ENCODE measurements around the gene CLDN7. TPM values are rescaled to one million over a fixed set of nuclear protein-coding genes. Genes with fewer than 3 reads are reported as not detected.

Gene CLDN7
- polyA plus RNA-seq, 1 donor from 2014 or later = 1.2 TPM

DNA sequence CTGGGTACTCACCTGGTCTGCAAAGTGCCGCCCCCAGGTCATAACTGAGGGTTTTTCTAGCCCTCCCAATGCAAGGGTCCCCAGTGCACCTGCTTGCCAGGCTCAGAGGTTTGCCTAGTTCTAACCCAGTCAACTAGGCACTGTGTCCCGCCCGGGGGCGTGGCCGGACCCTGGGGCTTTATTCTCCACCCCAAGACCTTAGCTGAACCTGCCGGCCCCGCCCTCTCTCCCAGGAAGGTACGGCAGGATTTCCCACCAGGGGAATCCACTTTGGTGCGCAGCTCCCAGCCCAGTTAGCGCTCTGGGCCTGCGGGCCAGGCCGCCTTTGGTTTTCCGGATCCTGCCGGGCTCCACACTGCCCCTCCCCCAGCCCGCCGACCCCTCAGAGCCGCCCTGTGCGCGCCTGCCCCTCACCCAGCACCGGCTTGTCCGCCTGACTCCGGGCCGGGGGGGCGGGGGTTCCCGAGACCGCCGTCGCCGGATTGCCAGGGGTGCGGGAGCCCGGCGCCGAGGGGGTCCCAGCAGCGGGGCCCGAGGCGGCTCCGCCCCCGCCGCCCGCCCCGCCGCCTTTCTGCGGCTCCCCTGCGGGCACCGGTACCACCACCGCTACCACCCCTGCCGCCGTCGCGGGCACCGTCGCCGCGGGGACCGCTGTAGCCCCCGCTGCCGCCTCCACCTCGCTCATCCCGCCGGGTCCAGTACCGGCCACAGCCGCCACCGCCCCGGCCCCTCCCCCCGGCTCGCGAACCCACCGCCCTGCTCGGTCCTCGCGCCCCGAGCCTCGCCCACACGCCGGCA is 31.7 kb upstream of the CLDN7 start:
- peaks cover 10 to 13% (median 13%) of the 10 kb centered on the region in 3 donors for H3K4me1 Mint-ChIP-seq
- H3K4me3 Mint-ChIP-seq = peak overlapping the region; percentile 41 to 68 (median 50)
- H3K36me3 Mint-ChIP-seq = no peaks in the 10 kb centered on the region
- H3K27ac Mint-ChIP-seq = peak overlapping the region in 1 of 3 donors; percentile 68
- H3K9me3 Mint-ChIP-seq = no peaks in the 10 kb centered on the region
- H3K27me3 Mint-ChIP-seq = peaks cover 19% of the 10 kb centered on the region

DNA sequence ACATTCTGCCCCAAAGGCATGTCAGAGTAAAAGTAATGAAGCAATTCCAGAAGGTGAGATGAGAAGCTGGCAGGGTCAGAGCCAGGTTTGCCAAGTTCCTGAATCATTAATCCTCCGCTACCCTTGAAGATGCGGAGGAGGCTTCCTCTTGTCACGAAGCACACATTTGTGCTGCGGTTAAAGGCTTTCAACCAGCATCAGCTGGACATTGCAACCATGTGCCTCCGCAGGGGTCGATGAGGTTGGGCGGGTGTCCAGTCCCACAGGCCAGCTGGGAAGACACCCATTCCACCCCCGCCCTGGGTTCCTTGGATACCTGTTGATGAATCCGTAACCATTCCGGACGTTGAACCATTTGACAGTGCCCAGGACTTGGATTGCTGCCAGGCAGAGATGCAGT is 30.9 kb upstream of the CLDN7 start:
- Mint-ChIP-seq H3K9me3 (no peaks in the 10 kb centered on the region), H3K36me3 (no peaks in the 10 kb centered on the region), H3K4me3 (peak overlapping the region in 3 of 4 donors; percentile 50 to 68 (median 51)), H3K4me1 (peaks cover 10 to 13% (median 13%) of the 10 kb centered on the region in 3 donors), H3K27me3 (peaks cover 24% of the 10 kb centered on the region), H3K27ac (peak overlapping the region in 1 of 3 donors; percentile 68)

DNA sequence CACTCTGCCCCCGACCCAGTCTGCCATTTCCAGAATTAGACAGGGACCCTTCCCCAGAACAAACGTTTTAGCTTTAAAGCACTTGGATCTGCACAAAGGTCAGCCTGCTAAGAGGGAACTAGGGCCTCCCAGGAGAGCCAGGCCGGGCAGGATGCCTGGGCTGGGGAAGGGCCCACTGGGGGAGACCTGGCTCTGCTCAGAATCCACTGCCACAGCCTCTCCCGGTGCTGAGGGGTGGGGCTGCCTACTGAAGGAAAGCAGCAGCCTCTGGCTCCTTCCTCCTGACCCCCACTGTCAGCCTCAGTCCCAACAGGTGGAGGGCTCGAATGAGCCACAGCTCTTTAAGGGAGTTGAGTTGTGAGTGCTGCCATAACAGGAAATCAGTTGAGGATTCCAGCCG is 30.5 kb upstream of the CLDN7 start:
- peak overlapping the region in 2 of 4 donors; percentile 50 to 68 for H3K4me3 Mint-ChIP-seq
- no peaks in the 10 kb centered on the region for H3K36me3 Mint-ChIP-seq
- peak overlapping the region in 1 of 3 donors; percentile 68 for H3K27ac Mint-ChIP-seq
- peaks cover 10 to 13% (median 13%) of the 10 kb centered on the region in 3 donors for H3K4me1 Mint-ChIP-seq
- peaks cover 24% of the 10 kb centered on the region for H3K27me3 Mint-ChIP-seq
- no peaks in the 10 kb centered on the region for H3K9me3 Mint-ChIP-seq

DNA sequence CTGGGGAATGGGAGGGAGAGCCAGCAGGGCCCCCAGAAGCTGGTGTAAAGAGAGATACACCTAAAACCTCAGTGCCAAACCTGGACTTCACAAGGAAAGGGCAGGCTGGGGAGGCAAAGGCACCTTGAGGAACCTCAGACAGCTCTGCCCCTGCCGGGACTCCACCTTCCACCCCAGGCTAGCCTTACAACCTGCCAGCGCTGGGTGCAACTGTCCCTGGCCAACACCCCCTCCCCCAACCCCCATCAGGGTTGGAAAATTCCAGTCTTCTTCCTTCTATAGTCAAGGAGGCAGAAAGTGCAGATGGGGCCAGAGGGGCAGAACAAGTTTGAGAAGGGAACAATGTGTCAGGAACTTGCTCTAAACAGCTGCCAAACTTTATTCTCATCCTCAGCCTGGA is 29.9 kb upstream of the CLDN7 start:
- no peaks in the 10 kb centered on the region for H3K9me3 Mint-ChIP-seq
- H3K36me3 Mint-ChIP-seq = no peaks in the 10 kb centered on the region
- H3K4me1 Mint-ChIP-seq = peaks cover 10 to 13% (median 13%) of the 10 kb centered on the region in 3 donors
- H3K27me3 Mint-ChIP-seq = peaks cover 24% of the 10 kb centered on the region
- H3K27ac Mint-ChIP-seq = no peak overlapping the region
- H3K4me3 Mint-ChIP-seq = no peak overlapping the region

DNA sequence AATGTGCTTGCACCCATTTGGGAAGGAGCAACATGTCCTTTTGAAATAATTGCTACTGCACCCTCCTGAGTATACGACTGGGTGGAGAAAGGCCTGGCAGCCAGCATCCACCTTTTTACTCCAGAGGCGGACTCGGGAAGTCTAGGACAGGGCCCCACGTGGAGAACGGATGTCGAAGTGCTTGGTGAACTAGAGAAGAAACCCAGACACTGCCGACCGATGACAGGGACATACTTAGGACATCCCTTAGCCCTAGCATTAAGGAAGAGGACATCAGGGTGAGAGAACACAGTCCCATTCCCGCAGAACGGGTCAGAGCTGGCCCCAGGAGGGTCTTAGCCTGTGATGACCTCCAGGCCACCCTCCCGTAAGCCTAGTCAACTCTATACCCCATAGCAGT is 28.4 kb upstream of the CLDN7 start:
- H3K4me1 Mint-ChIP-seq = peaks cover 0 to 10% (median 9%) of the 10 kb centered on the region in 3 donors
- H3K4me3 Mint-ChIP-seq = no peak overlapping the region
- H3K36me3 Mint-ChIP-seq = no peaks in the 10 kb centered on the region
- H3K27me3 Mint-ChIP-seq = peaks cover 28% of the 10 kb centered on the region
- no peaks in the 10 kb centered on the region for H3K9me3 Mint-ChIP-seq
- peak overlapping the region in 1 of 3 donors; percentile 62 for H3K27ac Mint-ChIP-seq

DNA sequence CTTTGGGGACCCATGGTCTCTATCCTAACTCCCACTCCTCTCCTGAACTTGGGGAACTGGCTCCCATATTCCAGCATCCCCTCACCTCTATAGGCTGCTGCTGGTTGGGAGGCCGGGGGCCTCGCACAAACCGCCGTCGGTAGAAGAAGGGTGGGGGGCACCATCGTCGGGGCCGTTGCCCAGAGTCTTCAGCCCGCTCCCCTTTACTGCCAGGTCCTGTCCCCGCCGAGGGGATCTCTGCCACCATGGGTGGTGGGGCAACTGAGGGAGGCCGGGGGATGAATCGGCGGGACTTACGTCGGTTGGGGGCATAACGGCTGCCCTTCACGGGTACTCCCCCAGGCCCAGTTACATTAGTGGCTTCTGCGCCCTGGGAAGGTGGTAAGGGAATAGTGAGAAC is 27.9 kb upstream of the CLDN7 start:
- Mint-ChIP-seq H3K9me3 (no peaks in the 10 kb centered on the region), H3K27me3 (peaks cover 28% of the 10 kb centered on the region), H3K27ac (no peak overlapping the region), H3K4me3 (no peak overlapping the region), H3K4me1 (peaks cover 0 to 7% (median 6%) of the 10 kb centered on the region in 3 donors), H3K36me3 (no peaks in the 10 kb centered on the region)

DNA sequence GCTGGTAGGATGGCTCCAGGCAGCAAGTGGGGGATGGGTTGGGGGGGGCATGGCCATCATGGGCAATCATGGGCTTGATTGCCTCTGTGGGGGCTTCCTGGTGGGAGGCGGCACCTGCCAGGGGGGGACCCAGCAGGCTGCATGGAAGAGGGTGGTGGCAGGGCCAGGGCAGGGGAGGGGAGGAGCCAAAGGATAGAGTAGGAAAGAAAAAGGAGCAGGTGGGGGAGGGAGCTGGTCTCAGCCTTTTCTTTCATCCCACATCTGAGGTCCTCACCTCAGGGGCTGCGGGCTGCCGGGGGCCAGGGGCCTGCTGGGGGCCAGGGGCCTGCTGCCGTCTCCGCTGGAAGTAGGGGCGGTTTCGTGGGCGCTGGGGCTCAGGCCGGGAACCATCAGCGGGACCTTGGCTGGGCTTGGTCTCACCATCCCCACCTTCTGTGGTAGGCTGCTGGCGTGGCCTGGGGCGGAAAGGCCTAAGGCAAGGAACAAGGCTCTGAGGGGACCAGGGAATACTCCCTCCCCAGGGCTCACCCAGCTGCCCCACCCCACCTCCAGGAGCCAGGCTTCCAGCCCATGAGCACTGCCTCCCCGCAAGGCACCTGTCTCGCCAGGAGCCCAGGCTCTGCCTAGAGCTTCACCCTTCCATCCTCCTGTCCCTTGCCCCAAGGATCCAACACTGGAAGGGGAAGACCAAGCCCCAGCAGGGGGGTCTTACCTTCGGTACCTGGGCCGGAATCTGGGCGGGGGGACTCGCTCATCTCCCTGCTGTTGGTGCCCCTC is 27.2 kb upstream of the CLDN7 start:
- peaks cover 0 to 5% (median 3%) of the 10 kb centered on the region in 3 donors for H3K4me1 Mint-ChIP-seq
- no peak overlapping the region for H3K27ac Mint-ChIP-seq
- no peaks in the 10 kb centered on the region for H3K9me3 Mint-ChIP-seq
- H3K4me3 Mint-ChIP-seq = no peak overlapping the region
- peaks cover 28% of the 10 kb centered on the region for H3K27me3 Mint-ChIP-seq
- no peaks in the 10 kb centered on the region for H3K36me3 Mint-ChIP-seq

DNA sequence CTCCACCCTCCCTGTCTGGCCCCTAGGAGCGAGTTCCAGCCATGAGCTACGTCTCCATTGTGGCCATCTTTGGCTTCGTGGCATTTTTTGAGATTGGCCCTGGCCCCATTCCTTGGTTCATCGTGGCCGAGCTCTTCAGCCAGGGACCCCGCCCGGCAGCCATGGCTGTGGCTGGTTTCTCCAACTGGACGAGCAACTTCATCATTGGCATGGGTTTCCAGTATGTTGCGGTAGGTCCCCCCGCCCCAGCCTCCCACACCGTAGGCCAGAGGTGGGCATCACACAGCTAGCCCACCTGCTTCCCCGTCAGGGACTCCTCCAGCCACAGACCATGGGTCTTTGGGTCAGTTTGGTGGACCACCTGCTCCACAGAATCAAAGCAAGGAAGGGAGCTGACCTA is 23.4 kb upstream of the CLDN7 start:
- Mint-ChIP-seq H3K27ac (no peak overlapping the region), H3K27me3 (peaks cover 40% of the 10 kb centered on the region), H3K4me1 (peaks cover 2 to 10% (median 9%) of the 10 kb centered on the region in 3 donors), H3K9me3 (peaks cover 0 to 1% (median 0%) of the 10 kb centered on the region in 3 donors), H3K36me3 (no peaks in the 10 kb centered on the region), H3K4me3 (no peak overlapping the region)

DNA sequence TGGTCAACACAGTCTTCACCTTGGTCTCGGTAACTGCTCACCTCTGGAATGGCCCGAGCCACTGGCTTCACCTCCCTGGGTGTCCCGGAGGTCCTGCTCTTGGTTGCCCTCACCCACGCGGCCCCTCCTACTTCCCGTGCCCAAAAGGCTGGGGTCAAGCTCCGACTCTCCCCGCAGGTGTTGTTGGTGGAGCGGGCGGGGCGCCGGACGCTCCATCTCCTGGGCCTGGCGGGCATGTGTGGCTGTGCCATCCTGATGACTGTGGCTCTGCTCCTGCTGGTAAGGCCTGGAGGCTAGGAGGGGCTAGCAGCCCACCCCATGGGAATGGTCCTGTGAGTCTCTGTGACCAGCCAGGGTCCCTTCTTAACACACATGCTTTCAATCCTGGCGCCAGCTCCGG is 22.6 kb upstream of the CLDN7 start:
- Mint-ChIP-seq H3K4me3 (no peak overlapping the region), H3K4me1 (peaks cover 9 to 11% (median 9%) of the 10 kb centered on the region in 3 donors), H3K27me3 (peaks cover 38% of the 10 kb centered on the region), H3K36me3 (no peaks in the 10 kb centered on the region), H3K27ac (no peak overlapping the region), H3K9me3 (peaks cover 0 to 1% (median 0%) of the 10 kb centered on the region in 3 donors)

DNA sequence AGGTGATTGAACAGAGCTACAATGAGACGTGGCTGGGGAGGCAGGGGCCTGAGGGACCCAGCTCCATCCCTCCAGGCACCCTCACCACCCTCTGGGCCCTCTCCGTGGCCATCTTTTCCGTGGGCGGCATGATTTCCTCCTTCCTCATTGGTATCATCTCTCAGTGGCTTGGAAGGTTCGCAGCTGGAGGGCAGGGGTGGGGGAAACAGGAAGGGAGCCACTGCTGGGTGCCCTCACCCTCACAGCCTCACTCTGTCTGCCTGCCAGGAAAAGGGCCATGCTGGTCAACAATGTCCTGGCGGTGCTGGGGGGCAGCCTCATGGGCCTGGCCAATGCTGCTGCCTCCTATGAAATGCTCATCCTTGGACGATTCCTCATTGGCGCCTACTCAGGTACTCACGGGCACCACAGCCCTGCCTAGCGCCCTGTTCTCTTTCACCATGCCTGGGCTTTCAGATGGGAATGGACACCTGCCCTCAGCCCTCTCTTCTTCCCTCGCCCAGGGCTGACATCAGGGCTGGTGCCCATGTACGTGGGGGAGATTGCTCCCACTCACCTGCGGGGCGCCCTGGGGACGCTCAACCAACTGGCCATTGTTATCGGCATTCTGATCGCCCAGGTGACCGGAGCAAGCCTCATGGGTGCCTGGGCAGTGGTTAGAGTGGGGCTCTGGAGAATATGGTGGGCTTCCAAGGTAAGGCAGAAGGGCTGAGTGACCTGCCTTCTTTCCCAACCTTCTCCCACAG is 21.4 kb upstream of the CLDN7 start:
- peak overlapping the region in 2 of 3 donors; percentile 57 to 59 for H3K27ac Mint-ChIP-seq
- peaks cover 33% of the 10 kb centered on the region for H3K27me3 Mint-ChIP-seq
- peak overlapping the region in 2 of 4 donors; percentile 63 to 78 for H3K4me3 Mint-ChIP-seq
- no peaks in the 10 kb centered on the region for H3K36me3 Mint-ChIP-seq
- H3K4me1 Mint-ChIP-seq = peaks cover 9 to 11% (median 9%) of the 10 kb centered on the region in 3 donors
- H3K9me3 Mint-ChIP-seq = peaks cover 0 to 1% (median 0%) of the 10 kb centered on the region in 3 donors

DNA sequence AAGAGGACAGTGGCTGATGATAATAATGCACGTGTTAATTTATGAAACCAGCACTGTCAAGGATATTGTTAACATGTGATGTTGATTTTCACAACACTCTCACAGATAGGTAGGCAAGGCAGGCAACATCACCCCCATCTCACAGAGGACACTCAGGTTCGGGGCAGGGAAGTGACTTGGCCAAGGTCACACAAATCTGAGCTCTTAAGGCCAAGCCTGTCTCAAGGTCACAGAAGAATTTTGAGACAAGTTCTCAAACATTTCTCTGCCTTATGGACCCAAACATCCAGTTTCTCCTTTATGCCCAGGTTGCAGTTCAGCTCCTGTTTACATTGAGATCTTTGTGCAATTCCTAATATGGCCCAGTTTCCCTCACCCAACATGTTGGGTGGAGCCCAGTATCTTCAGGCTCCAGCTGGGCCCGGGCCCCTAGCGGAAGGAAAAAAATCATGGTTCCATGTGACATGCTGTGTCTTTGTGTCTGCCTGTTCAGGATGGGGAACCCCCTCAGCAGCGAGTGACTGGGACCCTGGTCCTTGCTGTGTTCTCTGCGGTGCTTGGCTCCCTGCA is 20.6 kb upstream of the CLDN7 start:
- Mint-ChIP-seq H3K36me3 (no peaks in the 10 kb centered on the region), H3K27ac (peak overlapping the region in 1 of 3 donors; percentile 59), H3K4me3 (peak overlapping the region; percentile 2 to 77 (median 54)), H3K4me1 (peaks cover 9 to 11% (median 9%) of the 10 kb centered on the region in 3 donors), H3K9me3 (peaks cover 0 to 1% (median 0%) of the 10 kb centered on the region in 3 donors), H3K27me3 (peaks cover 32% of the 10 kb centered on the region)

DNA sequence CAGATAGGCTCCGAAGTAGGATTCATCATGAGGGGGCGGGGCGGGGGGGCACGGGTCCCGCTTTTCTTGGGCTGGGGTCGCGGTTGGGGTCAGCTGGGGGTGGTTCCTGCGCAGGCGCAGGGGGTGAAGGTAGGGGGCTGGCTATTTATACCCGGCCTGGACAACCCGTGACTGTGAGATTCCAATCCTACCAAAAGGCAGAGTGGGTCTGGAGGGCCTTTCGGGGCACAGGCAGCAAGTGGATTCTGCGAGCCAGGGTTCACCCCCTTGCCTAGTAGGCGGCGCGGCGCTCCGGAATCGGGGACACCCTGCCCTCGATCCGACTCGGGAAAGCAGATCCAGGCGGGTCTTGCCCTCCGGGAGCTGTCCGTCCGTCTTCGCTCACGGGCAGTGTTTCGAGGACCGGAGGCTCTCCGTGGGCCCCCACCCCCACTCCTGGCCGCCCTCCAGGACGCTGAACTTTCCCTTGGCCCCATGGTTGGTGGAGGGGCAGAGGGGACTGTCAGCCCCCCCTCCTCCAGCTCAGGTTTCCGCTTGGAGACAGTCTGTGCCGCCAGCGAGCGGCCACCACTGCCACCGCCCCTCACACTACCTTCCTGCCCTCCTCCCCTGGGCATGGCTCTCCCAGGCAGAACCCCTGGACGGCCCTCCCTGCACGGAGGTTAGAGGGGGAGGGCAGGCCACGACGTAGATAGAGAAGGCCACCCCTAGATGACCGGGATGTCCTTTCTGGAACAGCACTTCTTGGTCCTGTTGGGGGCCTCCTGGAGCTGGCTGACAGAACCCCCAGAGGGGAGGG is 19.9 kb upstream of the CLDN7 start:
- Mint-ChIP-seq H3K36me3 (no peaks in the 10 kb centered on the region), H3K4me1 (peaks cover 9 to 11% (median 9%) of the 10 kb centered on the region in 3 donors), H3K27ac (peak overlapping the region in 1 of 3 donors; percentile 53), H3K9me3 (peaks cover 0 to 1% (median 0%) of the 10 kb centered on the region in 3 donors), H3K4me3 (peak overlapping the region; percentile 69 to 95 (median 86)), H3K27me3 (peaks cover 32% of the 10 kb centered on the region)

DNA sequence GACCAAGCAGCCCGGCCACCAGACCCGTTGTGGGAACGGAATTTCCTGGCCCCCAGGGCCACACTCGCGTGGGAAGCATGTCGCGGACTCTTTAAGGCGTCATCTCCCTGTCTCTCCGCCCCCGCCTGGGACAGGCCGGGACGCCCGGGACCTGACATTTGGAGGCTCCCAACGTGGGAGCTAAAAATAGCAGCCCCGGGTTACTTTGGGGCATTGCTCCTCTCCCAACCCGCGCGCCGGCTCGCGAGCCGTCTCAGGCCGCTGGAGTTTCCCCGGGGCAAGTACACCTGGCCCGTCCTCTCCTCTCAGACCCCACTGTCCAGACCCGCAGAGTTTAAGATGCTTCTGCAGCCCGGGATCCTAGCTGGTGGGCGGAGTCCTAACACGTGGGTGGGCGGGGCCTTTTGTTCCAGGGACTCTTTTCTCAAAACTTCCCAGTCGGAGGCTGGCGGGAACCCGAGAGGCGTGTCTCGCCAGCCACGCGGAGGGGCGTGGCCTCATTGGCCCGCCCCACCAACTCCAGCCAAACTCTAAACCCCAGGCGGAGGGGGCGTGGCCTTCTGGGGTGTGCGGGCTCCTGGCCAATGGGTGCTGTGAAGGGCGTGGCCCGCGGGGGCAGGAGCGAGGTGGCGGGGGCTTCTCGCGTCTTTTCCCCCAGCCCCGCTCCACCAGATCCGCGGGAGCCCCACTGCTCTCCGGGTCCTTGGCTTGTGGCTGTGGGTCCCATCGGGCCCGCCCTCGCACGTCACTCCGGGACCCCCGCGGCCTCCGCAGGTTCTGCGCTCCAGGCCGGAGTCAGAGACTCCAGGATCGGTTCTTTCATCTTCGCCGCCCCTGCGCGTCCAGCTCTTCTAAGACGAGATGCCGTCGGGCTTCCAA is 19.0 kb upstream of the CLDN7 start, which contains the start of gene SLC2A4:
TSS of gene SLC2A4 (plus strand) at position 645 of the 879 bp plus-strand sequence. CDS start at position 862, 217 bp downstream.
- Mint-ChIP-seq H3K36me3 (no peaks in the 10 kb centered on the region), H3K4me3 (peak within 1 kb of the TSS; percentile 69 to 95 (median 88)), H3K9me3 (peaks cover 0 to 1% (median 0%) of the 10 kb centered on the region in 3 donors), H3K27me3 (peaks cover 26% of the 10 kb centered on the region), H3K4me1 (peaks cover 9 to 11% (median 9%) of the 10 kb centered on the region in 3 donors), H3K27ac (peak within 1 kb of the TSS in 2 of 3 donors; percentile 53 to 83)
